ENCODE measurements around the gene BZW1.

Gene BZW1

GRCh38 chr2:200843993-200844948 lies 32.6 kb downstream of the BZW1 start:
- FAIRE-seq: no peak

- FAIRE-seq: no peak
These were observed 33.5 kb downstream of the BZW1 start for GRCh38 chr2:200845194-200845593.

- FAIRE-seq: no peak
These were observed 34.1 kb downstream of the BZW1 start for GRCh38 chr2:200845669-200846325.

- no peak for FAIRE-seq
These were observed 35.6 kb downstream of the BZW1 start for GRCh38 chr2:200847269-200847668.

- FAIRE-seq: no peak
These were observed 36.2 kb downstream of the BZW1 start for GRCh38 chr2:200847939-200848338.

GRCh38 chr2:200850512-200851256 lies 39.0 kb downstream of the BZW1 start:
- FAIRE-seq: no peak

GRCh38 chr2:200851398-200852248 lies 39.9 kb downstream of the BZW1 start:
- no peak for FAIRE-seq

GRCh38 chr2:200852605-200853004 lies 40.9 kb downstream of the BZW1 start:
- FAIRE-seq: no peak

- no peak for FAIRE-seq
These were observed 45.1 kb downstream of the BZW1 start for GRCh38 chr2:200856806-200857205.

GRCh38 chr2:200860092-200860795 lies 48.5 kb downstream of the BZW1 start:
- no peak for FAIRE-seq

- no peak for FAIRE-seq
These were observed 50.0 kb downstream of the BZW1 start for GRCh38 chr2:200861617-200862155.

GRCh38 chr2:200862532-200863000 lies 50.9 kb downstream of the BZW1 start:
- FAIRE-seq: no peak

GRCh38 chr2:200863782-200864175 lies 52.1 kb downstream of the BZW1 start:
- no peak for FAIRE-seq

GRCh38 chr2:200864176-200865034 lies 52.7 kb downstream of the BZW1 start, which contains the start of gene CLK1:
TSS of gene CLK1 (minus strand) at chr2:200864658. CDS start at chr2:200861862, 2,796 bp downstream.
- FAIRE-seq: no peak

- FAIRE-seq: no peak
These were observed 57.3 kb downstream of the BZW1 start for GRCh38 chr2:200869014-200869413.

- no peak for FAIRE-seq
These were observed 59.4 kb downstream of the BZW1 start for GRCh38 chr2:200871151-200871550.

GRCh38 chr2:200873560-200873959 lies 61.9 kb downstream of the BZW1 start:
- FAIRE-seq: no peak

Data from endometrium (tissue), 2 donors.